Measurements from ENCODE around the gene ARRDC2. TPM values are rescaled to one million over a fixed set of nuclear protein-coding genes. Genes with fewer than 3 reads are reported as not detected.
A peak's percentile ranks its signal among the peaks of the same experiment; 100 is the strongest.

ARRDC2 gene
- total and polyA plus RNA-seq, 9 of the 15 experiments (the other 6 are each of a cell fraction or from before 2014, with no cell fraction given) = 1.9 to 27.4 (median 15.2) TPM

GRCh38 chr19:18014197-18014596 is 6.2 kb downstream of the ARRDC2 start (continued):
- no peak for TF ChIP-seq HOMEZ (CRISPR knock-in tag; IDR thresholded peaks at IDR 0.05)

GRCh38 chr19:18016209-18016910 is 8.4 kb downstream of the ARRDC2 start:
- Histone ChIP-seq H4K20me1 (replicated peaks; ENCODE audit: control insufficient read depth, insufficient read depth, low read length) (no peaks in the 10 kb centered on the region), H2AFZ (ENCODE audit: low read depth, low read length) (no peak overlapping the region), H3K9me3 (replicated peaks; ENCODE audit: control insufficient read depth, insufficient read depth, low read depth, low read length) (no peaks in the 10 kb centered on the region), H3K9ac (ENCODE audit: insufficient read depth in 1 of 2, low read depth in 2 of 2, low read length in 2 of 2) (no peak overlapping the region), H3K27me3 (ENCODE audit: control insufficient read depth in 2 of 2, insufficient read depth in 2 of 2, low read length in 2 of 2) (no peaks in the 10 kb centered on the region), H3K9me1 (ENCODE audit: control insufficient read depth, insufficient read depth, low read length) (no peaks in the 10 kb centered on the region), H3K4me1 (replicated peaks in 1 of 2; ENCODE audit: control insufficient read depth in 2 of 2, insufficient read depth in 2 of 2, low read length in 2 of 2) (peaks cover 11 to 28% of the 10 kb centered on the region in 2 experiments; a peak in 4 of 5 replicates), H3K4me2 (ENCODE audit: insufficient read depth, low read length) (no peak overlapping the region), H3K4me3 (no peak overlapping the region), H3K79me2 (ENCODE audit: control insufficient read depth, insufficient read depth, low read length) (no peaks in the 10 kb centered on the region), H3K36me3 (ENCODE audit: control insufficient read depth, insufficient read depth, low read length) (peaks cover 33% of the 10 kb centered on the region), H3K27ac (ENCODE audit: extremely low read depth, low read depth, low read length) (no peak overlapping the region)
- TF ChIP-seq RBM25 (IDR thresholded peaks at IDR 0.05; ENCODE audit: low read depth, low read length, severe bottlenecking) = peak; percentile 14
- TF ChIP-seq CBX8 (IDR thresholded peaks at IDR 0.05; ENCODE audit: borderline replicate concordance, extremely low read depth, low read depth, low read length, poor library complexity, severe bottlenecking) = no peak
- TF ChIP-seq ZNF121 (CRISPR knock-in tag; conservative IDR thresholded peaks at IDR 0.05) = peak; percentile 60
- no TSS peak for BruUV-seq (replicated peaks)
- ATAC-seq = no peak
- in situ Hi-C loops (cut with MboI) (no loop called here), intact Hi-C loops (cut with micrococcal nuclease) (no loop called here)
- DNase-seq (ENCODE audit: extremely low read depth in 1 of 4, low spot score in 3 of 4) = no peak
- POLR2A ChIA-PET = interaction anchor here (0.6 kb wide), 1 partner anchor 35 kb away, joined by 3 read pairs; no protein-coding TSS in a partner anchor
- CTCF ChIA-PET (ENCODE audit: low intra/inter-chr PET ratio) = no interaction called here
- 83% methylated on average over 13 of the region's 14 CpGs for WGBS (ENCODE audit: insufficient coverage, low coverage, missing lambda C conversion rate)
- FAIRE-seq = no peak
